Stimulated activated CD4-positive, alpha-beta T cell treated with anti-CD3 and anti-CD28 coated beads, TNF-alpha, amount 100 ng/mL, for 24 hours (primary cell): ENCODE data around the gene PCDHB7.
A peak's percentile ranks its signal among the peaks of the same experiment; 100 is the strongest.
"Not testable (repeated sequence)": the region's sequence is repeated elsewhere in the genome, so short reads cannot be mapped to it uniquely, and the experiment has no call there.

ENCODE experiments used
- DNase-seq, 3 experiments: peaks; one replicate each; pipeline ENCODE4 v3.0.0-alpha.2; 2020; ENCODE audit warnings: low read depth in 3 of 3

PCDHB7 gene

GRCh38 chr5:141180313-141180712 lies 7.9 kb downstream of the PCDHB7 start:
- no peak for DNase-seq

- DNase-seq: no peak
Observed at GRCh38 chr5:141182248-141182647, 9.8 kb downstream of the PCDHB7 start, which contains the start of gene PCDHB16. Gene PCDHB16 (plus strand): TSS chr5:141182387. CDS start chr5:141182560, 173 bp downstream.

DNA sequence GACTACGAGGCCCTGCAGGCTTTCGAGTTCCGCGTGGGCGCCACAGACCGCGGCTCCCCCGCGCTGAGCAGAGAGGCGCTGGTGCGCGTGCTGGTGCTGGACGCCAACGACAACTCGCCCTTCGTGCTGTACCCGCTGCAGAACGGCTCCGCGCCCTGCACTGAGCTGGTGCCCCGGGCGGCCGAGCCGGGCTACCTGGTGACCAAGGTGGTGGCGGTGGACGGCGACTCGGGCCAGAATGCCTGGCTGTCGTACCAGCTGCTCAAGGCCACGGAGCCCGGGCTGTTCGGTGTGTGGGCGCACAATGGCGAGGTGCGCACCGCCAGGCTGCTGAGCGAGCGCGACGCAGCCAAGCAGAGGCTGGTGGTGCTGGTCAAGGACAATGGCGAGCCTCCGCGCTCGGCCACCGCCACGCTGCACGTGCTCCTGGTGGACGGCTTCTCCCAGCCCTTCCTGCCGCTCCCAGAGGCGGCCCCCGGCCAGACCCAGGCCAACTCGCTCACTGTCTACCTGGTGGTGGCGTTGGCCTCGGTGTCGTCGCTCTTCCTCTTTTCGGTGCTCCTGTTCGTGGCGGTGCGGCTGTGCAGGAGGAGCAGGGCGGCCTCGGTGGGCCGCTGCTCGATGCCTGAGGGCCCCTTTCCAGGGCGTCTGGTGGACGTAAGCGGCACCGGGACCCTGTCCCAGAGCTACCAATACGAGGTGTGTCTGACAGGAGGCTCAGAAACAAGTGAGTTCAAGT lies 11.8 kb downstream of the PCDHB7 start:
- not testable (repeated sequence) for DNase-seq

- peak in 1 of 3 experiments; percentile 14 for DNase-seq
Observed at GRCh38 chr5:141186897-141187512, 14.6 kb downstream of the PCDHB7 start, which contains the start of gene PCDHB9. Gene PCDHB9 (plus strand): TSS chr5:141187161. CDS start chr5:141187319, 158 bp downstream.

GRCh38 chr5:141188682-141189081 lies 16.2 kb downstream of the PCDHB7 start:
- DNase-seq: not testable (repeated sequence)

DNA sequence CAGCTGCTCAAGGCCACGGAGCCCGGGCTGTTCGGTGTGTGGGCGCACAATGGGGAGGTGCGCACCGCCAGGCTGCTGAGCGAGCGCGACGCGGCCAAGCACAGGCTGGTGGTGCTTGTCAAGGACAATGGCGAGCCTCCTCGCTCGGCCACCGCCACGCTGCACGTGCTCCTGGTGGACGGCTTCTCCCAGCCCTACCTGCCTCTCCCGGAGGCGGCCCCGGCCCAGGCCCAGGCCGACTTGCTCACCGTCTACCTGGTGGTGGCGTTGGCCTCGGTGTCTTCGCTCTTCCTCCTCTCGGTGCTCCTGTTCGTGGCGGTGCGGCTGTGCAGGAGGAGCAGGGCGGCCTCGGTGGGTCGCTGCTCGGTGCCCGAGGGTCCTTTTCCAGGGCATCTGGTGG lies 16.7 kb downstream of the PCDHB7 start:
- DNase-seq: not testable (repeated sequence)

GRCh38 chr5:141192110-141192725 lies 19.8 kb downstream of the PCDHB7 start, which contains the start of gene PCDHB10:
Gene PCDHB10 (plus strand): TSS chr5:141192353. CDS start chr5:141192553, 200 bp downstream.
- peak in 1 of 3 experiments; percentile 21 for DNase-seq

- not testable (repeated sequence) for DNase-seq
Observed at GRCh38 chr5:141194332-141194731, 21.9 kb downstream of the PCDHB7 start.

- no peak for DNase-seq
Observed at GRCh38 chr5:141196363-141196762, 23.9 kb downstream of the PCDHB7 start.

DNA sequence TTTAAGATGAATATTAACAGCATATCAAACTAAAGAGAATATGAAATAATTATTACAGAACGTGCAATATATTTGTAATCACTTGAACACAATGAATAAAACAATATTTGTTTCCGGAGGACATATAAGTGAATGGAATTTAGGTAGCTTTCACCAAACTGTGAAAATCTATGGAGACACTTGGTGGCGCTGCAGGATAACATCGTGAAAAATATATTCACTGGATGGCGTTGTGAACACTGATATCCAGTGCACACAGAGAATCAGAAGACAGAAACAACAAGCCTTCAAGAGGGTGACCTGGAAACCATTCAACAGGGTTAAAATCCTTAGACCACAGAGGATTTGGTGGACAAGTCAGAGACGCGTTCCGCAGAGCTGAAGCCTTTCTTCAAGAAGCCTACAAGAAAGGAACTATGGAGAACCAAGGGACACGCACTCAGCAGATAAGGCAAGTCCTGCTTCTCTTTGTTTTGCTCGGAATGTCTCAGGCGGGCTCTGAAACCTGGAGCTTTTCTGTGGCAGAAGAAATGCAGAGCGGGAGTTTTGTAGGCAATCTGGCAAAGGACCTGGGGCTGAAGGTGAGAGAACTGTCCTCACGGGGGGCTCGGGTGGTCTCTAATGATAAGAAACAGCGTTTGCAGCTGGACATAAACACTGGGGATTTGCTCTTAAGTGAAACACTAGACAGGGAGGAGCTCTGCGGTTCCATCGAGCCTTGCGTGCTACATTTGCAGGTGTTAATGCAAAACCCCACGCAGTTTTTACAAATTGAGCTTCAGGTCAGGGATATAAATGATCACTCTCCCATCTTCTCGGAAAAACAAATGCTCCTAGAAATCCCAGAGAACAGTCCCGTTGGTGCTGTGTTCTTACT lies 27.2 kb downstream of the PCDHB7 start, which contains the start of gene PCDHB11:
Gene PCDHB11, plus strand, starts transcription at position 269 of the 877 bp plus-strand sequence. Its CDS starts 148 bp downstream, at position 417.
- DNase-seq: no peak

GRCh38 chr5:141201126-141201525 lies 28.7 kb downstream of the PCDHB7 start:
- not testable (repeated sequence) for DNase-seq

DNA sequence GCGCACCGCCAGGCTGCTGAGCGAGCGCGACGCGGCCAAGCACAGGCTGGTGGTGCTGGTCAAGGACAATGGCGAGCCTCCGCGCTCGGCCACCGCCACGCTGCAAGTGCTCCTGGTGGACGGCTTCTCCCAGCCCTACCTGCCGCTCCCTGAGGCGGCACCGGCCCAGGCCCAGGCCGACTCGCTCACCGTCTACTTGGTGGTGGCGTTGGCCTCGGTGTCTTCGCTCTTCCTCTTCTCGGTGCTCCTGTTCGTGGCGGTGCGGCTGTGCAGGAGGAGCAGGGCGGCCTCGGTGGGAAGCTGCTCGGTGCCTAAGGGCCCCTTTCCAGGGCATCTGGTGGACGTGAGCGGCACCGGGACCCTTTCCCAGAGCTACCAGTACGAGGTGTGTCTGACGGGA lies 29.2 kb downstream of the PCDHB7 start:
- not testable (repeated sequence) for DNase-seq

- DNase-seq: no peak
Observed at GRCh38 chr5:141208478-141208877, 36.0 kb downstream of the PCDHB7 start, which contains the start of gene PCDHB12. Gene PCDHB12 (plus strand): TSS chr5:141208719. CDS start chr5:141208908, 189 bp downstream.

DNA sequence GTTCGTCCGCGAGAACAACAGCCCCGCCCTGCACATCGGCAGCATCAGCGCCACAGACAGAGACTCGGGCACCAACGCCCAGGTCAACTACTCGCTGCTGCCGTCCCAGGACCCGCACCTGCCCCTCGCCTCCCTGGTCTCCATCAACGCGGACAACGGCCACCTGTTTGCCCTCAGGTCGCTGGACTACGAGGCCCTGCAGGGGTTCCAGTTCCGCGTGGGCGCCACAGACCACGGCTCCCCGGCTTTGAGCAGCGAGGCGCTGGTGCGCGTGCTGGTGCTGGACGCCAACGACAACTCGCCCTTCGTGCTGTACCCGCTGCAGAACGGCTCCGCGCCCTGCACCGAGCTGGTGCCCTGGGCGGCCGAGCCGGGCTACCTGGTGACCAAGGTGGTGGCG lies 37.8 kb downstream of the PCDHB7 start:
- DNase-seq: not testable (repeated sequence)

GRCh38 chr5:141210849-141211248 lies 38.4 kb downstream of the PCDHB7 start:
- not testable (repeated sequence) for DNase-seq

DNA sequence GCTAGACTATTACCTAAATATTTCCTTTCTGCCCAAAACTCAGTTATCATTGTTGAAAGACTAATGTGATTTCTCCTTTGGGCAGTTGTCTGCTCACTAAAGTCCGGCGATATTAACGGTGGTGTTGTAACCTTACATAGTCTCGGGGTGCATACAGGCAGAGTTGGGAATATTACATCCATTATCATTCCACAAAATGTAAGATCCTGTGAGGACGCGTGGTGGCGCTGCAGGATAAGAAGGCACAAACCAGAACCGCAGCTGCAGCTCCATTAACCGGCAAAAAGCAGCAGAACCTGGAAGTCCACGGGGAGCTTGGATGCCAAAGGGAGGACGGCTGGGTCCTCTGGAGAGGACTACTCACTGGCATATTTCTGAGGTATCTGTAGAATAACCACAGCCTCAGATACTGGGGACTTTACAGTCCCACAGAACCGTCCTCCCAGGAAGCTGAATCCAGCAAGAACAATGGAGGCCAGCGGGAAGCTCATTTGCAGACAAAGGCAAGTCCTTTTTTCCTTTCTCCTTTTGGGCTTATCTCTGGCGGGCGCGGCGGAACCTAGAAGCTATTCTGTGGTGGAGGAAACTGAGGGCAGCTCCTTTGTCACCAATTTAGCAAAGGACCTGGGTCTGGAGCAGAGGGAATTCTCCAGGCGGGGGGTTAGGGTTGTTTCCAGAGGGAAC lies 41.4 kb downstream of the PCDHB7 start, which contains the start of gene PCDHB13:
Gene PCDHB13, plus strand, starts transcription at position 264 of the 684 bp plus-strand sequence. Its CDS starts 205 bp downstream, at position 469.
- peak in 1 of 3 experiments; percentile 16 for DNase-seq

- not testable (repeated sequence) for DNase-seq
Observed at GRCh38 chr5:141214583-141214982, 42.1 kb downstream of the PCDHB7 start.

DNA sequence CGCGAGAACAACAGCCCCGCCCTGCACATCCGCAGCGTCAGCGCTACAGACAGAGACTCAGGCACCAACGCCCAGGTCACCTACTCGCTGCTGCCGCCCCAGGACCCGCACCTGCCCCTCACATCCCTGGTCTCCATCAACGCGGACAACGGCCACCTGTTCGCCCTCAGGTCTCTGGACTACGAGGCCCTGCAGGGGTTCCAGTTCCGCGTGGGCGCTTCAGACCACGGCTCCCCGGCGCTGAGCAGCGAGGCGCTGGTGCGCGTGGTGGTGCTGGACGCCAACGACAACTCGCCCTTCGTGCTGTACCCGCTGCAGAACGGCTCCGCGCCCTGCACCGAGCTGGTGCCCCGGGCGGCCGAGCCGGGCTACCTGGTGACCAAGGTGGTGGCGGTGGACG lies 43.1 kb downstream of the PCDHB7 start:
- not testable (repeated sequence) for DNase-seq

DNA sequence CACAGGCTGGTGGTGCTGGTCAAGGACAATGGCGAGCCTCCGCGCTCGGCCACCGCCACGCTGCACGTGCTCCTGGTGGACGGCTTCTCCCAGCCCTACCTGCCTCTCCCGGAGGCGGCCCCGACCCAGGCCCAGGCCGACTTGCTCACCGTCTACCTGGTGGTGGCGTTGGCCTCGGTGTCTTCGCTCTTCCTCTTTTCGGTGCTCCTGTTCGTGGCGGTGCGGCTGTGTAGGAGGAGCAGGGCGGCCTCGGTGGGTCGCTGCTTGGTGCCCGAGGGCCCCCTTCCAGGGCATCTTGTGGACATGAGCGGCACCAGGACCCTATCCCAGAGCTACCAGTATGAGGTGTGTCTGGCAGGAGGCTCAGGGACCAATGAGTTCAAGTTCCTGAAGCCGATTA lies 43.6 kb downstream of the PCDHB7 start:
- DNase-seq: not testable (repeated sequence)

GRCh38 chr5:141223112-141223783 lies 50.8 kb downstream of the PCDHB7 start, which contains the start of gene PCDHB14:
Gene PCDHB14 (plus strand): TSS chr5:141223343. CDS start chr5:141223506, 163 bp downstream.
- no peak for DNase-seq
